H1 (cell line): Measurements from ENCODE around the gene F3. TPM values are rescaled to one million over a fixed set of nuclear protein-coding genes. Genes with fewer than 3 reads are reported as not detected.
A peak's percentile ranks its signal among the peaks of the same experiment; 100 is the strongest.

ENCODE experiments used
- CTCF ChIA-PET: fragments of 300-600 bp; sonication (Branson Sonifier 250); formaldehyde crosslinking; loops from one replicate; lab custom pipeline; 2021; ENCODE audit not compliant: partially characterized antibody; lab: Charles Lee
- POLR2A ChIA-PET: fragments of 300-600 bp; sonication (Branson Sonifier 250); formaldehyde crosslinking; loops from one replicate; lab custom pipeline; 2021; ENCODE audit warnings: inconsistent platforms; ENCODE audit not compliant: partially characterized antibody; lab: Charles Lee
- DNase-seq, 2 experiments: peaks; one replicate each; pipeline versions ENCODE4 v3.0.0 to v3.0.0-alpha.2; 2010 to 2022; ENCODE audit warnings: low spot score in 2 of 2, low read depth in 1 of 2, mixed read lengths in 1 of 2
- FAIRE-seq: peaks from 2 replicates; lab custom pipeline; 2011; peaks lifted over from hg19 to GRCh38; lab: Jason Lieb, UNC
- H2AFZ ChIP-seq: 2 replicates; pipeline ENCODE4 v1.8.1; 2012; ENCODE audit warnings: low read length, inconsistent platforms
- H2AK5ac ChIP-seq: 2 replicates; pipeline ENCODE4 v1.6.1; 2013; ENCODE audit warnings: low read depth, low read length
- H2BK120ac ChIP-seq: replicated peaks from 2 replicates; pipeline ENCODE3; 2013; ENCODE audit warnings: low read depth, low read length, inconsistent platforms
- H2BK12ac ChIP-seq: 2 replicates; pipeline ENCODE4 v1.6.1; 2013; ENCODE audit warnings: low read depth, low read length
- H2BK15ac ChIP-seq: 2 replicates; pipeline ENCODE4 v1.6.1; 2013; ENCODE audit warnings: low read length
- H2BK20ac ChIP-seq: 2 replicates; pipeline ENCODE4 v1.6.1; 2013; ENCODE audit warnings: low read length
- H2BK5ac ChIP-seq: 2 replicates; pipeline ENCODE4 v1.6.1; 2013; ENCODE audit warnings: low read depth, low read length
- H3K14ac ChIP-seq: 2 replicates; pipeline ENCODE4 v1.6.1; 2013; ENCODE audit warnings: inconsistent platforms; ENCODE audit not compliant: insufficient read length
- H3K18ac ChIP-seq: 2 replicates; pipeline ENCODE4 v1.6.1; 2013; ENCODE audit warnings: low read length; ENCODE audit errors: extremely low read depth
- H3K23ac ChIP-seq: 2 replicates; pipeline ENCODE4 v1.6.1; 2013; ENCODE audit warnings: inconsistent platforms; ENCODE audit not compliant: insufficient read length
- H3K23me2 ChIP-seq: 2 replicates; pipeline ENCODE4 v1.6.1; 2013; ENCODE audit warnings: low read depth, low read length
- H3K27ac ChIP-seq: 2 replicates; pipeline ENCODE4 v1.6.1; 2011; ENCODE audit warnings: low read depth, low read length, inconsistent platforms
- H3K27me3 ChIP-seq, 4 experiments: replicated peaks in 1 of 4; 1 replicate in 1 of 4; 2 replicates in 3 of 4; pipeline versions ENCODE4 v1.6.1 to v1.8.1; 2011 to 2013; ENCODE audit warnings: low read length in 3 of 4, mild to moderate bottlenecking in 3 of 4, inconsistent platforms in 2 of 4, mixed read lengths in 2 of 4, moderate library complexity in 1 of 4; ENCODE audit not compliant: control insufficient read depth in 3 of 4, insufficient read depth in 3 of 4; ENCODE audit errors: extremely low read depth in 1 of 4
- H3K36me3 ChIP-seq, 4 experiments: 2 replicates each; pipeline versions ENCODE4 v1.6.1 to v1.8.1; 2011 to 2013; ENCODE audit warnings: mild to moderate bottlenecking in 4 of 4, low read length in 3 of 4, moderate library complexity in 2 of 4, control low read depth in 1 of 4, inconsistent platforms in 1 of 4; ENCODE audit not compliant: insufficient read depth in 4 of 4, control insufficient read depth in 2 of 4
- H3K4ac ChIP-seq: replicated peaks from 2 replicates; pipeline ENCODE3; 2013; ENCODE audit warnings: low read length, low read depth, mixed read lengths, inconsistent platforms; ENCODE audit not compliant: insufficient read length
- H3K4me1 ChIP-seq, 4 experiments: replicated peaks in 1 of 4; 1 replicate in 1 of 4; 2 replicates in 3 of 4; pipeline versions ENCODE4 v1.6.1 to v1.8.1; 2011 to 2013; ENCODE audit warnings: low read length in 3 of 4, inconsistent platforms in 2 of 4, mixed read lengths in 1 of 4; ENCODE audit not compliant: insufficient read depth in 4 of 4, control insufficient read depth in 3 of 4
- H3K4me2 ChIP-seq, 2 experiments: 2 replicates each; pipeline versions ENCODE4 v1.6.1 to v1.8.1; 2011 to 2013; ENCODE audit warnings: low read depth in 2 of 2, low read length in 2 of 2, control low read depth in 1 of 2, inconsistent platforms in 1 of 2, mild to moderate bottlenecking in 1 of 2; ENCODE audit not compliant: insufficient read depth in 1 of 2
- H3K4me3 ChIP-seq, 4 experiments: fragments of 200-600, 300-600 bp in 1 of 4; sonication (generic), shearing (Covaris generic), sonication (Bioruptor Twin) in 1 of 4; 2 replicates each; pipeline versions ENCODE4 v1.5.1 to v1.8.1; 2011 to 2016; ENCODE audit warnings: low read length in 4 of 4, low read depth in 3 of 4, control low read depth in 2 of 4, inconsistent platforms in 2 of 4, mild to moderate bottlenecking in 2 of 4, mixed read lengths in 1 of 4, moderate library complexity in 1 of 4; ENCODE audit not compliant: insufficient read depth in 2 of 4; ENCODE audit errors: extremely low read depth in 1 of 4
- H3K56ac ChIP-seq: replicated peaks from 2 replicates; pipeline ENCODE3; 2013; ENCODE audit warnings: low read depth, mild to moderate bottlenecking, mixed read lengths, low read length, inconsistent platforms; ENCODE audit not compliant: insufficient read length
- H3K79me1 ChIP-seq: 2 replicates; pipeline ENCODE4 v1.6.1; 2013; ENCODE audit warnings: low read depth, low read length, control low read depth
- H3K79me2 ChIP-seq, 2 experiments: 2 replicates each; pipeline versions ENCODE4 v1.6.1 to v1.8.1; 2012 to 2013; ENCODE audit warnings: low read length in 2 of 2, mild to moderate bottlenecking in 2 of 2, inconsistent platforms in 1 of 2; ENCODE audit not compliant: insufficient read depth in 2 of 2, control insufficient read depth in 1 of 2
- H3K9ac ChIP-seq, 4 experiments: replicated peaks in 1 of 4; 1 replicate in 1 of 4; 2 replicates in 3 of 4; pipeline versions ENCODE4 v1.6.1 to v1.8.1; 2011 to 2013; ENCODE audit warnings: low read depth in 3 of 4, low read length in 3 of 4, control low read depth in 2 of 4, mild to moderate bottlenecking in 2 of 4, moderate library complexity in 2 of 4, inconsistent platforms in 1 of 4; ENCODE audit errors: extremely low read depth in 1 of 4
- H3K9me3 ChIP-seq, 2 experiments: 2 replicates each; pipeline versions ENCODE4 v1.6.1 to v1.8.1; 2012 to 2013; ENCODE audit warnings: mild to moderate bottlenecking in 2 of 2, moderate library complexity in 2 of 2, control low read depth in 1 of 2, inconsistent platforms in 1 of 2, low read depth in 1 of 2, low read length in 1 of 2, mixed read lengths in 1 of 2; ENCODE audit not compliant: insufficient read depth in 2 of 2
- H4K20me1 ChIP-seq, 2 experiments: replicated peaks in 1 of 2; 2 replicates each; pipeline versions ENCODE3 to v1.8.1; 2011 to 2013; ENCODE audit warnings: inconsistent platforms in 2 of 2, low read length in 2 of 2, mild to moderate bottlenecking in 1 of 2; ENCODE audit not compliant: insufficient read depth in 2 of 2, control insufficient read depth in 1 of 2
- H4K5ac ChIP-seq: 2 replicates; pipeline ENCODE4 v1.6.1; 2013; ENCODE audit warnings: low read length, low read depth, mixed read lengths, inconsistent platforms; ENCODE audit not compliant: insufficient read length
- H4K8ac ChIP-seq: 2 replicates; pipeline ENCODE4 v1.8.0; 2013; ENCODE audit warnings: mild to moderate bottlenecking, moderate library complexity, low read length, inconsistent platforms; ENCODE audit not compliant: insufficient read depth; ENCODE audit errors: extremely low read depth
- H4K91ac ChIP-seq: replicated peaks from 2 replicates; pipeline ENCODE3; 2013; ENCODE audit warnings: low read length, mixed read lengths, inconsistent platforms; ENCODE audit not compliant: insufficient read length
- BACH1 ChIP-seq: IDR thresholded peaks from 2 replicates; pipeline ENCODE4 v1.6.1; 2012; ENCODE audit warnings: low read length, improper control_type of control experiment
- MAFK ChIP-seq: IDR thresholded peaks from 2 replicates; pipeline ENCODE4 v1.6.1; 2012; ENCODE audit warnings: low read depth, mild to moderate bottlenecking, improper control_type of control experiment, low read length
- POLR2A ChIP-seq, 2 experiments: IDR thresholded peaks; 1 replicate in 1 of 2; 2 replicates in 1 of 2; pipeline ENCODE4 v1.6.1; 2011; ENCODE audit warnings: low read depth in 2 of 2, low read length in 2 of 2, mild to moderate bottlenecking in 2 of 2; ENCODE audit errors: control extremely low read depth in 1 of 2
- WGBS, 2 experiments: shearing (Covaris generic) in 1 of 2; methylation state at CpG; one replicate each; pipeline versions ENCODE4 v1.1.6 to v1.1.7; 2013 to 2015; ENCODE audit warnings: low lambda C conversion rate in 2 of 2, mixed read lengths in 2 of 2, inconsistent platforms in 1 of 2, low coverage in 1 of 2, missing lambda C conversion rate in 1 of 2; ENCODE audit not compliant: insufficient replicate concordance in 2 of 2, insufficient coverage in 1 of 2, insufficient read length in 1 of 2; ENCODE audit errors: extremely low coverage in 1 of 2, missing lambda C conversion rate in 1 of 2; 5-methylcytosine and 5-hydroxymethylcytosine counted together
- polyA plus RNA-seq, 7 experiments: library from polyadenylated mRNA; depleted of rRNA in 3 of 7; stranded (reverse) in 5 of 7; unstranded in 2 of 7; fragments of >200 nt in 5 of 7; fragments of 200-250 nt in 2 of 7; gene quantifications; 1 replicate in 5 of 7; 2 replicates in 1 of 7; 4 replicates in 1 of 7; pipeline versions ENCODE4 v1.2.1 to v1.2.3, GENCODE V29; 2011 to 2013; ENCODE audit warnings: missing spikeins in 2 of 7, mixed read lengths in 2 of 7
- total RNA-seq: library from RNA; stranded (reverse); fragmentation: NEBNext Ultra II Directional; extraction: Animal tissue kit (Norgen Biotek cat#: 25700); gene quantifications from 2 replicates; pipeline ENCODE4 v1.2.1, GENCODE V29; 2021

The F3 gene
- total and polyA plus RNA-seq, 2 of the 8 experiments (the other 6 are each of a cell fraction or from before 2014, with no cell fraction given) = 2.6 to 8.6 TPM

DNA sequence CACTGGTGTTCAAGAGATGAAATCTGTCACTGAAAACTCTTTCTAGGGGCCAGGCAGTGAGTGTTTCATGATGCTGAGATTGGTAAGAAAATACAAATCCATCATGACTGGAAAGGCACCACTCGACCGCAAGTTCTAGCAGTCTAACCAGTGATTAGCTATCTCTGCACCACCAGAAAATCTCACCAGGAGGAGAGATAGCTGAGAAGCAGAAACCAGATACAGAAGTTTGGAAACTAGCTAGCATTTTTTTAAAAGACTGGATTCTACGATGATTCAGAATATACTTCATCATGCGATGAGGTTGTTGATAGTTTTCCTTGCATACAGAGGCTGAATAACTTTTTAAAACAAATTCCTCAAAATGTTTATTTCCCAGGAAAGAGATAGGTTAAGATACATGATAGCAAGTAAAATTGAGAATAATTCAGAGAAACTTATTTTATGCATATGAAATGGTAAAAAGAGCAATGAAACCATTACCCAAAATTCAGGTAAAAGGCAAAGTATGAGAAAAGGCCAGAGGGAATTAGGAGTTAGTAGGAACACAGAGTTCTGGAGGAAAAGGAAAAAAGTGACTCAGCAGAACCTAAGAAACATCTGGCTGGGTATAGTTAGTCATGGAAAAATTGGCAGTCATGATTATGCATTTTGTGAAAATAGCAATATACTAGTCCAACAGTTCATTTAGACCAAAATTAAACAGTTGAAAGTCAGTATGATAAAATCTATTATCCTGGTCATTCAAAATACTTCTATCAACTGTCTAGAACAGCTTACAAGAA is 3.3 kb upstream of the F3 start:
- no peak overlapping the region for H4K8ac ChIP-seq
- no peak overlapping the region for H3K56ac ChIP-seq
- 0 out of 4 replicates have a peak, but pooled peaks cover 0 to 4% of the 10 kb centered on the region in 2 experiments for H3K79me2 ChIP-seq
- DNase-seq (no peak), FAIRE-seq (no peak)
- H3K14ac ChIP-seq = no peak overlapping the region
- no peak overlapping the region for H3K4me2 ChIP-seq
- no peak overlapping the region for H2AFZ ChIP-seq
- no peak overlapping the region for H2BK12ac ChIP-seq
- H3K23me2 ChIP-seq = peaks cover 10% of the 10 kb centered on the region
- no peak overlapping the region for H2BK20ac ChIP-seq
- ChIA-PET CTCF (interaction anchor here (0.7 to 1.4 kb wide), 2 partner anchors 10 to 22 kb away, joined by 3 read pairs; no protein-coding TSS in a partner anchor), POLR2A (no interaction called here)
- no peak overlapping the region for H4K5ac ChIP-seq
- WGBS, 2 experiments = 92% methylated on average over 4 of the region's 4 CpGs; no CpG with 5 or more reads in 1 of the 2 experiments
- H3K27me3 ChIP-seq = peaks cover 2 to 12% (median 7%) of the 10 kb centered on the region in 4 experiments; a peak in 6 of 7 replicates
- H3K4me3 ChIP-seq = no peak overlapping the region
- H2AK5ac ChIP-seq = peak overlapping the region; percentile 48; the same call in 1 of the 2 replicates
- H3K4me1 ChIP-seq = peaks cover 2 to 3% (median 3%) of the 10 kb centered on the region in 4 experiments; a peak in 6 of 7 replicates
- H2BK15ac ChIP-seq = no peak overlapping the region
- no peaks in the 10 kb centered on the region for H4K20me1 ChIP-seq
- H3K9ac ChIP-seq = no peak overlapping the region
- H3K18ac ChIP-seq = no peak overlapping the region
- H3K9me3 ChIP-seq = no peaks in the 10 kb centered on the region
- H2BK120ac ChIP-seq = no peak overlapping the region
- TF ChIP-seq BACH1 = peak; percentile 83
- no peak for TF ChIP-seq POLR2A (IDR thresholded peaks at IDR 0.05; ENCODE audit: control extremely low read depth in 1 of 2, low read depth in 2 of 2, low read length in 2 of 2)
- 0 out of 2 replicates have a peak, but pooled peaks have one; percentile 24 for TF ChIP-seq MAFK
- no peaks in the 10 kb centered on the region for H3K79me1 ChIP-seq
- H2BK5ac ChIP-seq = no peak overlapping the region
- no peak overlapping the region for H4K91ac ChIP-seq
- no peaks in the 10 kb centered on the region for H3K36me3 ChIP-seq
- no peak overlapping the region for H3K27ac ChIP-seq
- no peak overlapping the region for H3K23ac ChIP-seq
- H3K4ac ChIP-seq = no peak overlapping the region
